GM12878 (cell line): Measurements from ENCODE around the gene FAN1. TPM values are rescaled to one million over a fixed set of nuclear protein-coding genes. Genes with fewer than 3 reads are reported as not detected.

ENCODE experiments used
- ATAC-seq: fragments of 200-7000 bp; cut with Tn5 transposase; 3 replicates; pipeline ENCODE4 v1.9.1; 2020; ENCODE audit warnings: mild to moderate bottlenecking, moderate library complexity
- BruUV-seq: library from RNA; stranded (reverse); fragments of 400-500 nt; replicated peaks from 2 replicates; lab custom pipeline; 2021; lab: Mats Ljungman, UMichigan
- CTCF ChIA-PET: fragments of 300-600 bp; sonication (Branson Sonifier 250); formaldehyde crosslinking; extraction: SDS; loops from one replicate; lab custom pipeline; 2021; ENCODE audit warnings: inconsistent platforms; lab: Yijun Ruan, JAX
- POLR2A ChIA-PET: fragments of 350-600 bp; formaldehyde crosslinking; extraction: SDS; loops from one replicate; lab custom pipeline; 2021; ENCODE audit warnings: inconsistent platforms; lab: Charles Lee
- RAD21 ChIA-PET: fragments of 300-600 bp; sonication (Branson Sonifier 250); formaldehyde crosslinking; loops from one replicate; lab custom pipeline; 2023; ENCODE audit warnings: antibody characterized with exemption; ENCODE audit not compliant: unreplicated experiment; lab: Charles Lee
- SMC1A ChIA-PET: fragments of 300-600 bp; sonication (Branson Sonifier 250); formaldehyde crosslinking; loops from one replicate; lab custom pipeline; 2023; ENCODE audit not compliant: unreplicated experiment, uncharacterized antibody; lab: Charles Lee
- DNase-seq: peaks from one replicate; pipeline ENCODE4 v3.0.0-alpha.2; 2011; ENCODE audit warnings: low read depth, low spot score
- FAIRE-seq: peaks from 3 replicates; lab custom pipeline; 2011; peaks lifted over from hg19 to GRCh38; lab: Jason Lieb, UNC
- H2AFZ ChIP-seq: 2 replicates; pipeline ENCODE4 v1.6.0; 2011; ENCODE audit warnings: low read depth, low read length, control low read depth; ENCODE audit not compliant: control insufficient read depth
- H3K27ac ChIP-seq: 2 replicates; pipeline ENCODE4 v1.5.1; 2011; ENCODE audit warnings: control low read depth; ENCODE audit not compliant: control insufficient read depth, insufficient read depth
- H3K27me3 ChIP-seq, 2 experiments: replicated peaks in 1 of 2; 2 replicates each; pipeline versions ENCODE4 v1.6.0 to v1.6.1; 2011; ENCODE audit warnings: low read length in 1 of 2; ENCODE audit not compliant: control insufficient read depth in 2 of 2, insufficient read depth in 2 of 2
- H3K36me3 ChIP-seq, 2 experiments: 2 replicates each; pipeline ENCODE4 v1.5.1; 2011; ENCODE audit warnings: low read length in 1 of 2; ENCODE audit not compliant: control insufficient read depth in 2 of 2, insufficient read depth in 2 of 2
- H3K4me1 ChIP-seq: 2 replicates; pipeline ENCODE4 v1.6.1; 2011; ENCODE audit warnings: mild to moderate bottlenecking, low read length, moderate library complexity, mixed read lengths; ENCODE audit not compliant: control insufficient read depth, insufficient read depth
- H3K4me2 ChIP-seq: 2 replicates; pipeline ENCODE4 v1.6.0; 2011; ENCODE audit warnings: control low read depth; ENCODE audit not compliant: control insufficient read depth, insufficient read depth
- H3K4me3 ChIP-seq: fragments of 200-600 bp; sonication (generic); 2 replicates; pipeline ENCODE4 v1.5.1; 2016
- H3K79me2 ChIP-seq: 2 replicates; pipeline ENCODE4 v1.6.0; 2011; ENCODE audit warnings: low read length; ENCODE audit not compliant: control insufficient read depth, insufficient read depth
- H3K9ac ChIP-seq: 2 replicates; pipeline ENCODE4 v1.8.0; 2011; ENCODE audit warnings: low read length, control low read depth, mixed read lengths; ENCODE audit not compliant: control insufficient read depth, insufficient read depth
- H3K9me3 ChIP-seq: replicated peaks from 3 replicates; pipeline ENCODE4 v1.5.1; 2011; ENCODE audit warnings: mild to moderate bottlenecking, low read length; ENCODE audit not compliant: control insufficient read depth, insufficient read depth
- H4K20me1 ChIP-seq: 2 replicates; pipeline ENCODE4 v1.6.0; 2011; ENCODE audit not compliant: control insufficient read depth, insufficient read depth
- BMI1 ChIP-seq: fragments of 450-650 bp; IDR thresholded peaks from 2 replicates; pipeline ENCODE4 v1.6.1; 2016; ENCODE audit warnings: mild to moderate bottlenecking, moderate library complexity, borderline replicate concordance
- EED ChIP-seq: sonication (generic); IDR thresholded peaks from 2 replicates; pipeline ENCODE4 v1.6.1; 2016; ENCODE audit warnings: antibody characterized with exemption, low read depth
- EP300 ChIP-seq, 2 experiments: fragments of 150-350 bp in 1 of 2; IDR thresholded peaks; 2 replicates each; pipeline ENCODE4 v1.6.1; 2011 to 2012; ENCODE audit warnings: low read depth in 2 of 2, low read length in 2 of 2, borderline replicate concordance in 1 of 2, improper control_type of control experiment in 1 of 2, inconsistent platforms in 1 of 2; ENCODE audit not compliant: control insufficient read depth in 1 of 2
- ETV6 ChIP-seq, 2 experiments: fragments of 450-650 bp in 1 of 2; IDR thresholded peaks in 1 of 2; conservative IDR thresholded peaks in 1 of 2; 2 replicates each; pipeline ENCODE4 v1.6.1; 2014; ENCODE audit warnings: antibody characterized with exemption in 1 of 2, borderline replicate concordance in 1 of 2, low read depth in 1 of 2, mild to moderate bottlenecking in 1 of 2, moderate library complexity in 1 of 2
- GATAD2B ChIP-seq: fragments of 450-650 bp; conservative IDR thresholded peaks from 2 replicates; pipeline ENCODE4 v1.6.1; 2017; ENCODE audit warnings: low read depth, mild to moderate bottlenecking, moderate library complexity
- HSF1 ChIP-seq: fragments of 150-350 bp; IDR thresholded peaks from 2 replicates; pipeline ENCODE4 v1.6.1; 2014; ENCODE audit warnings: mild to moderate bottlenecking, low read depth, low read length
- KDM1A ChIP-seq: fragments of 200-600 bp; sonication (generic); IDR thresholded peaks from 2 replicates; pipeline ENCODE4 v1.6.1; 2016; ENCODE audit warnings: borderline replicate concordance
- MTA3 ChIP-seq: IDR thresholded peaks from 2 replicates; pipeline ENCODE4 v1.6.1; 2012; ENCODE audit warnings: low read length, inconsistent platforms, borderline replicate concordance
- NRF1 ChIP-seq: conservative IDR thresholded peaks from 2 replicates; pipeline ENCODE4 v1.6.1; 2011; ENCODE audit warnings: mild to moderate bottlenecking, low read depth, low read length, improper control_type of control experiment
- POU2F2 ChIP-seq: IDR thresholded peaks from 3 replicates; pipeline ENCODE4 v1.6.1; 2011; ENCODE audit warnings: low read depth, mild to moderate bottlenecking, low read length, borderline replicate concordance
- RCOR1 ChIP-seq: conservative IDR thresholded peaks from 2 replicates; pipeline ENCODE4 v1.6.1; 2012; ENCODE audit warnings: low read depth, low read length, improper control_type of control experiment
- RELA ChIP-seq: fragments of 450-650 bp; IDR thresholded peaks from 2 replicates; pipeline ENCODE4 v1.8.0; 2014; ENCODE audit warnings: borderline replicate concordance; ENCODE audit not compliant: partially characterized antibody
- SREBF2 ChIP-seq: IDR thresholded peaks from 2 replicates; pipeline ENCODE4 v1.6.1; 2012; ENCODE audit warnings: mild to moderate bottlenecking, low read length
- STAT3 ChIP-seq: IDR thresholded peaks from 2 replicates; pipeline ENCODE4 v1.6.1; 2011; ENCODE audit warnings: low read depth, low read length, improper control_type of control experiment
- TCF12 ChIP-seq: IDR thresholded peaks from 2 replicates; pipeline ENCODE4 v1.6.1; 2011; ENCODE audit warnings: low read depth, mild to moderate bottlenecking, low read length
- WGBS: methylation state at CpG from one replicate; pipeline ENCODE4 v1.1.6; 2016; ENCODE audit warnings: low lambda C conversion rate; ENCODE audit not compliant: insufficient replicate concordance, insufficient coverage; ENCODE audit errors: missing lambda C conversion rate; 5-methylcytosine and 5-hydroxymethylcytosine counted together
- in situ Hi-C: fragments of 300-500 bp; cut with MboI; formaldehyde crosslinking; loops from 9 replicates; pipeline ENCODE4 v1.14.3; 2018; ENCODE audit warnings: mixed read lengths
- intact Hi-C: fragments of 100-400 bp; cut with micrococcal nuclease; formaldehyde crosslinking; loops from one replicate; pipeline ENCODE4 v1.14.2; 2022; ENCODE audit not compliant: unreplicated experiment
- polyA plus RNA-seq, 11 experiments: library from polyadenylated mRNA; depleted of rRNA in 4 of 11; unstranded in 6 of 11; stranded (reverse) in 5 of 11; fragments of >200 nt; fragmentation: Nextera tagmentation in 4 of 11; fragmentation: Illumina TruSeq in 1 of 11; extraction: Ambion mirVana in 4 of 11; extraction: Trizol in 1 of 11; gene quantifications; 1 replicate in 1 of 11; 2 replicates in 10 of 11; pipeline versions ENCODE4 v1.2.1 to v1.2.3, GENCODE V29; 2011 to 2016; ENCODE audit warnings: inconsistent platforms in 2 of 11, missing spikeins in 2 of 11, low read depth in 1 of 11
- total RNA-seq, 4 experiments: library from RNA; depleted of rRNA in 3 of 4; stranded (reverse); fragments of >200 nt in 3 of 4; fragmentation: Illumina TruSeq in 1 of 4; extraction: Trizol in 1 of 4; gene quantifications; 2 replicates each; pipeline versions ENCODE4 v1.2.1 to v1.2.3, GENCODE V29; 2013 to 2021
- TF ChIP-seq, protein P1 (sequence below): IDR thresholded peaks from 2 replicates; pipeline ENCODE4 v1.6.1; 2012; ENCODE audit warnings: low read depth, low read length, improper control_type of control experiment

The FAN1 gene
- total and polyA plus RNA-seq, 10 of the 15 experiments (the other 5 are each of a cell fraction or from before 2014, with no cell fraction given): 0.55 to 18.6 (median 12.6) TPM

DNA sequence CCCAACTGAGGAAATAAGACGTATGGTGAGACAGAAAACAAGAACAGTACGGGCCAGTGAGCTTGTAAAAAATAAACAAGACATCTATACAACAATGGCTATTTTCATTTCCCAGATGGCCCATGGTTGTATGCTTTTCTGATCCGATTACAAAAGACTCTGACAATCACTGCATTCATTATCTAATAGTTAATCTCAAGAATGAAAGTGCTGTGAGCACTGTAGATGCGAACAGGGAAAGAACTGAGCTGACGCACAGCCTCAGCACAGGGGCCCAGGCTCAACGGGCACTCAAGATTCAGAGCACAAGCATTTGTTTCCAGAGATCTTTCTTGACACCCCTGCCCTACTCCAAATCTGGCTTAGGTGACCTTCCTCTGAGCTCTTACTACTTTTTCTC is 80.8 kb downstream of the FAN1 start (continued):
- TF ChIP-seq, protein P1, sequence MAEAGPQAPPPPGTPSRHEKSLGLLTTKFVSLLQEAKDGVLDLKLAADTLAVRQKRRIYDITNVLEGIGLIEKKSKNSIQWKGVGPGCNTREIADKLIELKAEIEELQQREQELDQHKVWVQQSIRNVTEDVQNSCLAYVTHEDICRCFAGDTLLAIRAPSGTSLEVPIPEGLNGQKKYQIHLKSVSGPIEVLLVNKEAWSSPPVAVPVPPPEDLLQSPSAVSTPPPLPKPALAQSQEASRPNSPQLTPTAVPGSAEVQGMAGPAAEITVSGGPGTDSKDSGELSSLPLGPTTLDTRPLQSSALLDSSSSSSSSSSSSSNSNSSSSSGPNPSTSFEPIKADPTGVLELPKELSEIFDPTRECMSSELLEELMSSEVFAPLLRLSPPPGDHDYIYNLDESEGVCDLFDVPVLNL: no peak
- TF ChIP-seq TCF12: no peak
- no peak for TF ChIP-seq MTA3
- TF ChIP-seq SREBF2: no peak

DNA sequence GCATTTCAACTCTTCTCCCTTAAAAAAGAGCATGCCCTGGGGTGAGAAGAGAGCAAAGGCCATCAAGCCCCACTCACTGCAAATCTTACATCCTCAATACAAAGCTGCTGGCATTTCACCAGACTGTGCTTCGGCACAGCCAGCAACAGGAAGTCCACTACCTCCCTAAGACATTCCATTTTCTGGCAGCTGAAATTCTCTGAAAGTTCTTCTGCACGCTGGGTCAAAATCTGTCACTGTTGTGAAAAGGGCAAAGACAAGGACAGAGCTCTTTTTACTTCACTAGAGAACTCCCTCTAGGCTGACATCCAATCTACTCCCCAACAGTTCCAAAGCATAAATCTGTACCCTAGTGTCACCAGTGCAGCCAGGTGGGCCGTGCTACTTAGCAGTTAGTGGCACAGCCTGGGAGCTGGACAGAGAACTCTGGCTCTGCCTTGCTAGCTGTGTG is 81.4 kb downstream of the FAN1 start:
- H3K27ac ChIP-seq: peak overlapping the region; percentile 20; the same call in 1 of the 2 replicates
- in situ Hi-C loops (no loop called here), intact Hi-C loops (loop anchor here (10.0 kb wide), 2 partner anchors 140 to 500 kb away; no protein-coding TSS in a partner anchor)
- H3K36me3 ChIP-seq: peaks cover 0 to 7% of the 10 kb centered on the region in 2 experiments; a peak in 2 of 4 replicates
- H3K4me3 ChIP-seq: peak overlapping the region; percentile 14; the same call in 1 of the 2 replicates
- peaks cover 5% of the 10 kb centered on the region for H3K79me2 ChIP-seq
- BruUV-seq: no TSS peak
- ChIA-PET CTCF (interaction anchor here (0.9 to 1.6 kb wide), 6 partner anchors 10 to 143 kb away, joined by 3 to 7 read pairs (median 4); no protein-coding TSS in a partner anchor), RAD21 (interaction anchor here (1.2 to 3.0 kb wide), 3 partner anchors 20 to 144 kb away, joined by 3 to 8 read pairs (median 5); no protein-coding TSS in a partner anchor), SMC1A (interaction anchor here (1.2 to 4.4 kb wide), 6 partner anchors 11 to 144 kb away, joined by 3 to 22 read pairs (median 8); no protein-coding TSS in a partner anchor), POLR2A (interaction anchor here (1.1 kb wide), 1 partner anchor 20 kb away, joined by 3 read pairs; no protein-coding TSS in a partner anchor)
- peak; percentile 59 for ATAC-seq
- peak overlapping the region; percentile 66 for H3K4me2 ChIP-seq
- no peaks in the 10 kb centered on the region for H3K27me3 ChIP-seq
- H4K20me1 ChIP-seq: no peaks in the 10 kb centered on the region
- no peak for FAIRE-seq
- peaks cover 16% of the 10 kb centered on the region for H3K4me1 ChIP-seq
- WGBS: 85% methylated on average over 3 of the region's 3 CpGs
- no peak overlapping the region; the same call in 1 of the 2 replicates for H2AFZ ChIP-seq
- no peak for DNase-seq
- no peak overlapping the region; the same call in 1 of the 2 replicates for H3K9ac ChIP-seq
- no peaks in the 10 kb centered on the region for H3K9me3 ChIP-seq
- no peak for TF ChIP-seq RELA
- TF ChIP-seq POU2F2: no peak
- TF ChIP-seq EED: no peak
- no peak for TF ChIP-seq ETV6 (conservative IDR thresholded peaks at IDR 0.05 in 1 of 2, IDR thresholded peaks at IDR 0.05 in 1 of 2; ENCODE audit: borderline replicate concordance in 1 of 2, low read depth in 1 of 2)
- no peak for TF ChIP-seq RCOR1
- TF ChIP-seq KDM1A: no peak
- TF ChIP-seq NRF1: no peak
- TF ChIP-seq SREBF2: no peak
- no peak for TF ChIP-seq EP300 (IDR thresholded peaks at IDR 0.05; ENCODE audit: borderline replicate concordance in 1 of 2, control insufficient read depth in 1 of 2, low read depth in 2 of 2, low read length in 2 of 2)
- TF ChIP-seq GATAD2B: no peak
- no peak for TF ChIP-seq STAT3
- TF ChIP-seq BMI1: no peak
- TF ChIP-seq HSF1: no peak
